Breast epithelium (tissue), 3 donors: Measurements from ENCODE around the gene AAMDC.

Source experiments
- CTCF ChIP-seq, 3 donors: fragments of 450-650 bp; IDR thresholded peaks; one replicate each; pipeline ENCODE4 v1.5.1; 2016 to 2017; ENCODE audit warnings: antibody characterized with exemption in 3 of 3, mild to moderate bottlenecking in 3 of 3, moderate library complexity in 3 of 3
- POLR2A ChIP-seq: fragments of 450-650 bp; IDR thresholded peaks from one replicate; pipeline ENCODE4 v1.6.1; 2016; ENCODE audit warnings: antibody characterized with exemption, mild to moderate bottlenecking, moderate library complexity
- POLR2AphosphoS5 ChIP-seq, 3 donors: sonication (generic); formaldehyde crosslinking; IDR thresholded peaks; one replicate each; pipeline ENCODE4 v1.6.1; 2017; ENCODE audit warnings: antibody characterized with exemption in 3 of 3

- no peak for TF ChIP-seq CTCF (IDR thresholded peaks at IDR 0.05)
- no peak for TF ChIP-seq POLR2A
- no peak for TF ChIP-seq POLR2AphosphoS5 (IDR thresholded peaks at IDR 0.05)
Measured at GRCh38 chr11:77873345-77873744, 52.4 kb downstream of the AAMDC start.
